ENCODE results near the gene GRHPR.

DNA sequence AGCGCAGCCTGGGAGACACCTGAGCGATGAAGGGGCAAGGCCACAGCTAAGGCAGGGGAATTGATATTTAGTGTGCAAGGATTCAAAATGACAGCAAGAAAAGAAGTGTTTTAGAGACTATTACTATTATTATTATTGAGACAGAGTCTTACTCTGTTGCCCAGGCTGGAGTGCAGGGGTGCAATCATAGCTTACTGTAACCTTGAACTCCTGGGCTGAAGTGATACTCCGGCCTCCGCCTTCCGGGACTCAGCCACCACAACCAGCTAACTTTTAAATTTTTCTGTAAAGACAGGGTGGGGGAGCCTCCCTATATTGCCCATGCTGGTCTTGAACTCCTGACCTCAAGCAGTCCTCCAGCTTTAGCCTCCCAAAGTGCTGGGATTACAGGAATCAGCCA is 3.3 kb upstream of the GRHPR start:
- no peak for TF ChIP-seq CTCF (conservative IDR thresholded peaks at IDR 0.05 in 1 of 2, IDR thresholded peaks at IDR 0.05 in 1 of 2; ENCODE audit: extremely low read depth in 1 of 2, insufficient read depth in 1 of 2, low read depth in 1 of 2, low read length in 2 of 2)
- no peak for TF ChIP-seq EZH2 (IDR thresholded peaks at IDR 0.05; ENCODE audit: borderline replicate concordance, low read length)
